Measurements from ENCODE around the gene BEND6. TPM values are rescaled to one million over a fixed set of nuclear protein-coding genes. Genes with fewer than 3 reads are reported as not detected.

The BEND6 gene
- polyA plus RNA-seq, 1 of the 3 experiments (the other 2 are of a cell fraction): 6.9 TPM

- POLR2A ChIA-PET: no interaction called here
- no peak overlapping the region for H2AFZ ChIP-seq (ENCODE audit: low read depth)
- no peaks in the 10 kb centered on the region for H3K36me3 ChIP-seq (replicated peaks in 1 of 2; ENCODE audit: control insufficient read depth in 1 of 2, insufficient read depth in 2 of 2, low read length in 1 of 2)
- H3K4me3 ChIP-seq (ENCODE audit: low read depth in 2 of 2, low read length in 1 of 2): no peak overlapping the region
- CTCF ChIA-PET: interaction anchor here (1.5 kb wide), 1 partner anchor 32 kb away, joined by 4 read pairs; the partner anchor contains the start of gene BEND6
- no peak for TF ChIP-seq FOXJ3 (CRISPR knock-in tag; IDR thresholded peaks at IDR 0.05)
- TF ChIP-seq USF1 (IDR thresholded peaks at IDR 0.05; ENCODE audit: borderline replicate concordance, low read depth): no peak
- TF ChIP-seq RFX5 (IDR thresholded peaks at IDR 0.05; ENCODE audit: low read length): no peak
- no peak for TF ChIP-seq NFIC (IDR thresholded peaks at IDR 0.05; ENCODE audit: borderline replicate concordance)
- no peak for TF ChIP-seq GATA2 (CRISPR knock-in tag; IDR thresholded peaks at IDR 0.05)
- TF ChIP-seq NRF1 (IDR thresholded peaks at IDR 0.05; ENCODE audit: low read depth, low read length): no peak
- no peak for TF ChIP-seq PBX3 (IDR thresholded peaks at IDR 0.05)
- TF ChIP-seq RAD21 (IDR thresholded peaks at IDR 0.05; ENCODE audit: low read length): no peak
- no peak for TF ChIP-seq FOXM1 (IDR thresholded peaks at IDR 0.05; ENCODE audit: low read depth)
- H3K27me3 ChIP-seq (ENCODE audit: insufficient read depth): no peaks in the 10 kb centered on the region
- no peak overlapping the region for H3K4me2 ChIP-seq
- H3K9me3 ChIP-seq: no peaks in the 10 kb centered on the region
- no peak overlapping the region for H3K27ac ChIP-seq (ENCODE audit: low read depth in 2 of 2, low read length in 1 of 2)
- no peak for DNase-seq
- no peaks in the 10 kb centered on the region for H3F3A ChIP-seq (replicated peaks; ENCODE audit: insufficient read depth)
- no peaks in the 10 kb centered on the region for H4K20me1 ChIP-seq (ENCODE audit: insufficient read depth)
- no peak overlapping the region for H3K9ac ChIP-seq
- peaks cover 12 to 20% of the 10 kb centered on the region in 2 experiments; a peak in 3 of 4 replicates for H3K4me1 ChIP-seq (ENCODE audit: control insufficient read depth in 1 of 2, insufficient read depth in 2 of 2, low read depth in 1 of 2, low read length in 1 of 2)
- peaks cover 39% of the 10 kb centered on the region for H3K79me2 ChIP-seq (ENCODE audit: insufficient read depth)
- H3K9me2 ChIP-seq: no peaks in the 10 kb centered on the region
Observed at GRCh38 chr6:56922645-56923044, 32.3 kb upstream of the BEND6 start.

GRCh38 chr6:56923565-56923964 is 31.3 kb upstream of the BEND6 start:
- no peak for DNase-seq
- ChIA-PET POLR2A (no interaction called here), CTCF (interaction anchor here (2.3 kb wide), 1 partner anchor 19 kb away, joined by 12 read pairs; no protein-coding TSS in a partner anchor)
- Histone ChIP-seq H3K79me2 (ENCODE audit: insufficient read depth) (peaks cover 39% of the 10 kb centered on the region), H3K4me1 (ENCODE audit: control insufficient read depth in 1 of 2, insufficient read depth in 2 of 2, low read depth in 1 of 2, low read length in 1 of 2) (peaks cover 17 to 26% of the 10 kb centered on the region in 2 experiments; a peak in 3 of 4 replicates), H3K27ac (ENCODE audit: low read depth in 2 of 2, low read length in 1 of 2) (no peak overlapping the region), H3K4me3 (ENCODE audit: low read depth in 2 of 2, low read length in 1 of 2) (no peak overlapping the region), H3K9me3 (no peaks in the 10 kb centered on the region), H3K9me2 (no peaks in the 10 kb centered on the region), H3K36me3 (replicated peaks in 1 of 2; ENCODE audit: control insufficient read depth in 1 of 2, insufficient read depth in 2 of 2, low read length in 1 of 2) (no peaks in the 10 kb centered on the region), H4K20me1 (ENCODE audit: insufficient read depth) (no peaks in the 10 kb centered on the region), H3K9ac (no peak overlapping the region), H2AFZ (ENCODE audit: low read depth) (no peak overlapping the region), H3K4me2 (no peak overlapping the region), H3F3A (replicated peaks; ENCODE audit: insufficient read depth) (no peaks in the 10 kb centered on the region), H3K27me3 (ENCODE audit: insufficient read depth) (no peaks in the 10 kb centered on the region)
- WGBS (ENCODE audit: low lambda C conversion rate): 100% methylated on average over 1 of the region's 1 CpG
- TF ChIP-seq RXRA (IDR thresholded peaks at IDR 0.05; ENCODE audit: borderline replicate concordance, low read depth) (no peak), FOSL2 (IDR thresholded peaks at IDR 0.05; ENCODE audit: borderline replicate concordance, low read depth) (no peak), POLR2AphosphoS5 (IDR thresholded peaks at IDR 0.05; ENCODE audit: low read depth, low read length) (no peak), MXI1 (IDR thresholded peaks at IDR 0.05; ENCODE audit: low read depth, low read length) (no peak), MEF2A (IDR thresholded peaks at IDR 0.05; ENCODE audit: borderline replicate concordance, low read depth) (no peak)
